SH-SY5Y (cell line): ENCODE results near the gene CUEDC1.

Experiments used
- GATA2 ChIP-seq: IDR thresholded peaks from 2 replicates; pipeline ENCODE4 v1.6.1; 2011; ENCODE audit warnings: mild to moderate bottlenecking, low read depth, low read length
- GATA3 ChIP-seq: IDR thresholded peaks from 2 replicates; pipeline ENCODE4 v1.6.1; 2011; ENCODE audit warnings: low read depth, mild to moderate bottlenecking, low read length, moderate library complexity

GRCh38 chr17:57925361-57925990 lies 29.7 kb downstream of the CUEDC1 start:
- TF ChIP-seq GATA3 = no peak
- TF ChIP-seq GATA2 = no peak; the same call in 1 of the 2 replicates
